Measurements from ENCODE around the gene MGAT4C. TPM values are rescaled to one million over a fixed set of nuclear protein-coding genes. Genes with fewer than 3 reads are reported as not detected.
A peak's percentile ranks its signal among the peaks of the same experiment; 100 is the strongest.

The MGAT4C gene
- polyA plus RNA-seq, 3 donors from 2014 or later: not detected

GRCh38 chr12:85968606-85969005, 287.6 kb downstream of the MGAT4C start:
- Mint-ChIP-seq H3K36me3 (no peaks in the 10 kb centered on the region), H3K4me3 (no peak overlapping the region), H3K4me1 (no peaks in the 10 kb centered on the region), H3K9me3 (peaks cover 0 to 5% (median 2%) of the 10 kb centered on the region in 6 donors), H3K27me3 (ENCODE audit: low read depth in 3 of 3) (no peaks in the 10 kb centered on the region), H3K27ac (no peak overlapping the region)
- no peak for DNase-seq

- Mint-ChIP-seq H3K27ac (no peak overlapping the region), H3K27me3 (ENCODE audit: low read depth in 3 of 3) (peaks cover 0 to 2% (median 0%) of the 10 kb centered on the region in 3 donors), H3K4me3 (no peak overlapping the region), H3K36me3 (no peaks in the 10 kb centered on the region), H3K4me1 (no peaks in the 10 kb centered on the region), H3K9me3 (peaks cover 0 to 12% (median 0%) of the 10 kb centered on the region in 6 donors)
- DNase-seq: no peak
Measured at GRCh38 chr12:85963326-85963725, 292.9 kb downstream of the MGAT4C start.

- Mint-ChIP-seq H3K9me3 (peaks cover 2 to 13% (median 2%) of the 10 kb centered on the region in 6 donors), H3K36me3 (no peaks in the 10 kb centered on the region), H3K4me3 (no peak overlapping the region), H3K27me3 (ENCODE audit: low read depth in 3 of 3) (peaks cover 0 to 3% (median 0%) of the 10 kb centered on the region in 3 donors), H3K4me1 (no peaks in the 10 kb centered on the region), H3K27ac (no peak overlapping the region)
- no peak for DNase-seq
Measured at GRCh38 chr12:85956081-85956480, 300.1 kb downstream of the MGAT4C start.

GRCh38 chr12:85955127-85955526, 301.1 kb downstream of the MGAT4C start:
- Mint-ChIP-seq H3K27ac (no peak overlapping the region), H3K4me3 (no peak overlapping the region), H3K27me3 (ENCODE audit: low read depth in 3 of 3) (peaks cover 0 to 3% (median 0%) of the 10 kb centered on the region in 3 donors), H3K36me3 (no peaks in the 10 kb centered on the region), H3K9me3 (peaks cover 2 to 18% (median 2%) of the 10 kb centered on the region in 6 donors), H3K4me1 (no peaks in the 10 kb centered on the region)
- DNase-seq: no peak

GRCh38 chr12:85951823-85952222, 304.4 kb downstream of the MGAT4C start:
- H3K36me3 Mint-ChIP-seq: no peaks in the 10 kb centered on the region
- no peaks in the 10 kb centered on the region for H3K4me1 Mint-ChIP-seq
- peaks cover 2 to 15% (median 2%) of the 10 kb centered on the region in 6 donors for H3K9me3 Mint-ChIP-seq
- peaks cover 0 to 1% (median 0%) of the 10 kb centered on the region in 3 donors for H3K27me3 Mint-ChIP-seq (ENCODE audit: low read depth in 3 of 3)
- H3K4me3 Mint-ChIP-seq: no peak overlapping the region
- H3K27ac Mint-ChIP-seq: no peak overlapping the region
- DNase-seq: no peak

GRCh38 chr12:85949253-85949652, 306.9 kb downstream of the MGAT4C start:
- Mint-ChIP-seq H3K36me3 (no peaks in the 10 kb centered on the region), H3K4me3 (no peak overlapping the region), H3K4me1 (no peaks in the 10 kb centered on the region), H3K9me3 (peaks cover 2 to 24% (median 5%) of the 10 kb centered on the region in 6 donors), H3K27me3 (ENCODE audit: low read depth in 3 of 3) (peaks cover 0 to 3% (median 0%) of the 10 kb centered on the region in 3 donors), H3K27ac (no peak overlapping the region)
- no peak for DNase-seq

GRCh38 chr12:85948340-85948739, 307.9 kb downstream of the MGAT4C start:
- Mint-ChIP-seq H3K4me1 (no peaks in the 10 kb centered on the region), H3K9me3 (peaks cover 0 to 20% (median under 1%) of the 10 kb centered on the region in 6 donors), H3K27ac (no peak overlapping the region), H3K4me3 (no peak overlapping the region), H3K36me3 (no peaks in the 10 kb centered on the region), H3K27me3 (ENCODE audit: low read depth in 3 of 3) (peaks cover 0 to 3% (median 0%) of the 10 kb centered on the region in 3 donors)
- no peak for DNase-seq

GRCh38 chr12:85947286-85947685, 308.9 kb downstream of the MGAT4C start:
- DNase-seq: no peak
- Mint-ChIP-seq H3K36me3 (no peaks in the 10 kb centered on the region), H3K27ac (no peak overlapping the region), H3K27me3 (ENCODE audit: low read depth in 3 of 3) (peaks cover 0 to 3% (median 0%) of the 10 kb centered on the region in 3 donors), H3K4me1 (no peaks in the 10 kb centered on the region), H3K9me3 (peaks cover 0 to 20% (median under 1%) of the 10 kb centered on the region in 6 donors), H3K4me3 (no peak overlapping the region)

GRCh38 chr12:85946375-85946774, 309.8 kb downstream of the MGAT4C start:
- no peak overlapping the region for H3K4me3 Mint-ChIP-seq
- H3K36me3 Mint-ChIP-seq: no peaks in the 10 kb centered on the region
- peaks cover 0 to 2% (median 0%) of the 10 kb centered on the region in 3 donors for H3K27me3 Mint-ChIP-seq (ENCODE audit: low read depth in 3 of 3)
- peaks cover 0 to 20% (median under 1%) of the 10 kb centered on the region in 6 donors for H3K9me3 Mint-ChIP-seq
- no peaks in the 10 kb centered on the region for H3K4me1 Mint-ChIP-seq
- no peak for DNase-seq
- H3K27ac Mint-ChIP-seq: no peak overlapping the region

- DNase-seq: no peak
- H3K4me1 Mint-ChIP-seq: no peaks in the 10 kb centered on the region
- no peak overlapping the region for H3K4me3 Mint-ChIP-seq
- no peaks in the 10 kb centered on the region for H3K9me3 Mint-ChIP-seq
- no peak overlapping the region for H3K27ac Mint-ChIP-seq
- H3K27me3 Mint-ChIP-seq (ENCODE audit: low read depth in 3 of 3): no peaks in the 10 kb centered on the region
- no peaks in the 10 kb centered on the region for H3K36me3 Mint-ChIP-seq
Measured at GRCh38 chr12:85927166-85927565, 329.0 kb downstream of the MGAT4C start.

- H3K36me3 Mint-ChIP-seq: no peaks in the 10 kb centered on the region
- H3K4me1 Mint-ChIP-seq: no peaks in the 10 kb centered on the region
- H3K4me3 Mint-ChIP-seq: no peak overlapping the region
- no peak overlapping the region for H3K27ac Mint-ChIP-seq
- no peak for DNase-seq
- H3K9me3 Mint-ChIP-seq: no peaks in the 10 kb centered on the region
- peaks cover 0 to 2% (median 0%) of the 10 kb centered on the region in 3 donors for H3K27me3 Mint-ChIP-seq (ENCODE audit: low read depth in 3 of 3)
Measured at GRCh38 chr12:85923767-85924331, 332.3 kb downstream of the MGAT4C start.

- H3K4me1 Mint-ChIP-seq: no peaks in the 10 kb centered on the region
- DNase-seq: peak in 2 of 3 donors; percentile 1 to 9
- no peaks in the 10 kb centered on the region for H3K9me3 Mint-ChIP-seq
- no peak overlapping the region for H3K27ac Mint-ChIP-seq
- H3K36me3 Mint-ChIP-seq: no peaks in the 10 kb centered on the region
- no peak overlapping the region for H3K4me3 Mint-ChIP-seq
- H3K27me3 Mint-ChIP-seq (ENCODE audit: low read depth in 3 of 3): peaks cover 0 to 2% (median 0%) of the 10 kb centered on the region in 3 donors
Measured at GRCh38 chr12:85920324-85920947, 335.8 kb downstream of the MGAT4C start.

All from immature natural killer cell (primary cell).